ENCODE results near the gene CLEC3B.

DNA sequence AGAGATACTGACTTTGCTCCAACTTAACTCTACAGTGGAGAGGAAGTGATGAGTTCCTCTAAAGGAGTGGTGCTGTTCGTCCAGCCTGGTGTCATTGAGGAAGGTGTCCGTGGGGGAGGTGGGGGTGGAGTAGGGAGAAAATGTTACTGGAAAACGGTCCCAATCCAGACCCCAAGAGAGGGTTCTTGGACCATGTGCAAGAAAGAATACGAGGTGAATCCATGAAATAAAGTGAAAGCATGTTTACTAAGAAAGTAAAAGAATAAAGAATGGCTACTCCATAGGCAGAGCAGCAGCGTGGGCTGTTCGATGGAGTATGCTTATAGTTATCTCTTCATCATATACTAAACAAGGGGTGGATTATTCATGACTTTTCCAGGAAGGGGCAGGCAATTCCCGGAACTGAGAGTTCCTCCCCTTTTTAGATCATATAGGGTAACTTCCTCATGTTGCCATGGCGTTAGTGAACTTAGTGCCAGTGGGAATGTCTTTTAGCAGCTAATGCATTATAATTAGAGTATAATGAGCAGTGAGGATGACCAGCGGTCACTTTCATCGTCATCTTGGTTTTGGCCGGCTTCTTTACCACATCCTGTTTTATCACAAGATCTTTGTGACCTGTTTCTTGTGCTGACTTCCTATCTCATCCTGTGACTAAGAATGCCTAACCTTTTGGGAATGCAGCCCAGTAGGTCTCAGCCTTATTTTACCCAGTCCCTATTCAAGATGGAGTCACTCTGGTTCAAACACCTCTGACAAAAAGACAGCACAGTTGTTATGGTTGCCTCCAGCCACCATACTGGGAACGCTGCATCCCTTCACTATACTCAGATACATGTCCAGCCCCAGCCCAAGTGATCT is 38.6 kb downstream of the CLEC3B start:
- TF ChIP-seq ZNF26 (tag by site-specific recombination; IDR thresholded peaks at IDR 0.05), result no peak
- TF ChIP-seq, protein P1, sequence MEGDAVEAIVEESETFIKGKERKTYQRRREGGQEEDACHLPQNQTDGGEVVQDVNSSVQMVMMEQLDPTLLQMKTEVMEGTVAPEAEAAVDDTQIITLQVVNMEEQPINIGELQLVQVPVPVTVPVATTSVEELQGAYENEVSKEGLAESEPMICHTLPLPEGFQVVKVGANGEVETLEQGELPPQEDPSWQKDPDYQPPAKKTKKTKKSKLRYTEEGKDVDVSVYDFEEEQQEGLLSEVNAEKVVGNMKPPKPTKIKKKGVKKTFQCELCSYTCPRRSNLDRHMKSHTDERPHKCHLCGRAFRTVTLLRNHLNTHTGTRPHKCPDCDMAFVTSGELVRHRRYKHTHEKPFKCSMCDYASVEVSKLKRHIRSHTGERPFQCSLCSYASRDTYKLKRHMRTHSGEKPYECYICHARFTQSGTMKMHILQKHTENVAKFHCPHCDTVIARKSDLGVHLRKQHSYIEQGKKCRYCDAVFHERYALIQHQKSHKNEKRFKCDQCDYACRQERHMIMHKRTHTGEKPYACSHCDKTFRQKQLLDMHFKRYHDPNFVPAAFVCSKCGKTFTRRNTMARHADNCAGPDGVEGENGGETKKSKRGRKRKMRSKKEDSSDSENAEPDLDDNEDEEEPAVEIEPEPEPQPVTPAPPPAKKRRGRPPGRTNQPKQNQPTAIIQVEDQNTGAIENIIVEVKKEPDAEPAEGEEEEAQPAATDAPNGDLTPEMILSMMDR (tag by site-specific recombination; IDR thresholded peaks at IDR 0.05), result no peak
- TF ChIP-seq, protein P2, sequence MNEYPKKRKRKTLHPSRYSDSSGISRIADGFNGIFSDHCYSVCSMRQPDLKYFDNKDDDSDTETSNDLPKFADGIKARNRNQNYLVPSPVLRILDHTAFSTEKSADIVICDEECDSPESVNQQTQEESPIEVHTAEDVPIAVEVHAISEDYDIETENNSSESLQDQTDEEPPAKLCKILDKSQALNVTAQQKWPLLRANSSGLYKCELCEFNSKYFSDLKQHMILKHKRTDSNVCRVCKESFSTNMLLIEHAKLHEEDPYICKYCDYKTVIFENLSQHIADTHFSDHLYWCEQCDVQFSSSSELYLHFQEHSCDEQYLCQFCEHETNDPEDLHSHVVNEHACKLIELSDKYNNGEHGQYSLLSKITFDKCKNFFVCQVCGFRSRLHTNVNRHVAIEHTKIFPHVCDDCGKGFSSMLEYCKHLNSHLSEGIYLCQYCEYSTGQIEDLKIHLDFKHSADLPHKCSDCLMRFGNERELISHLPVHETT (tag by site-specific recombination; IDR thresholded peaks at IDR 0.05), result no peak
- no peak for TF ChIP-seq SETDB1 (IDR thresholded peaks at IDR 0.05; ENCODE audit: insufficient read length, low read length)
- TF ChIP-seq ZNF341 (tag by site-specific recombination; IDR thresholded peaks at IDR 0.05; ENCODE audit: low read depth), result no peak
- TF ChIP-seq ZNF843 (tag by site-specific recombination; IDR thresholded peaks at IDR 0.05), result no peak
- no peak for TF ChIP-seq ATF2 (tag by site-specific recombination; IDR thresholded peaks at IDR 0.05; ENCODE audit: low read depth)
- no peak for TF ChIP-seq ZNF510 (tag by site-specific recombination; IDR thresholded peaks at IDR 0.05; ENCODE audit: insufficient replicate concordance)
- no peak for TF ChIP-seq HOXC10 (CRISPR knock-in tag; IDR thresholded peaks at IDR 0.05)
